HG03521 (cell line): ENCODE results near the gene IGF1R.

Experiments used
- ATAC-seq: cut with Tn5 transposase; IDR thresholded peaks from one replicate; pipeline ENCODE4 v1.9.1; 2021; ENCODE audit warnings: mild to moderate bottlenecking, moderate library complexity; ENCODE audit not compliant: unreplicated experiment

The IGF1R gene

DNA sequence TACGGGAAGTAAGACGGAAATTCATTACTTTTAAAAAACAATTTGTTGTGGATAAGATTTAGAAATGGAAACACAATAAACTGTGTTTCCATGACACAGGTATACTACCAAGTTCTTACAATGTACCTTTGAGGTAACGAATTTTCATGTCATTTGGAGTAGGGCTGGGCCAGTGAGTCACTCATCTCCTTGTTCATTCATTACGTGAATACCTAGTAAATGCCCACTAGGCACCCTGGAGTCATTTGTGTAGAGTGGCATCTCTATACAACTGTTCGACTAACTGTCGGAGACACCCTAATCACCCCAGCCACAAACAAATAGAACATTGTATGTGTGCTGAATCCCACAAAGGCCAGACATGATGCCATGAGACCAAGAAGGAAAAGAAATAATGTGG, 94.8 kb downstream of the IGF1R start:
- ATAC-seq = no peak

DNA sequence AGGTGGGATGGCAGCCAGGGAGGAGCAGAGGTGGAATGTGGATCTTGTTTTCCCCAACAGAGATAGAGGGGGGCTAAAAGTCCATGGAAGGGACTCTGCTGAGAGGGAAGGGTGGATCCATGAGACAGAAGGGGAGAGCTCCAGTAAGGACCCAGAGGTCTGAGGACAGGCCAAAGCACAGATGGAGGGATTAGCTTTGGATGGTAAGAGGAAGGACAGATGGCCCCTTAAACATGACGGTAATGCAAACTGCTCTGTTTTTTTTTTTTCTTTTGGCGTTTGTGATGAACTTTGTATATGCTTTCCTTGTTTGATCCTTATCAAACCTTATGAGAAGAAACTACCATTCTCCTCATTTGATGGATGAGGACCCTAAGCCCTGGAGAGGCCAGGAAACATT, 96.2 kb downstream of the IGF1R start:
- no peak for ATAC-seq

DNA sequence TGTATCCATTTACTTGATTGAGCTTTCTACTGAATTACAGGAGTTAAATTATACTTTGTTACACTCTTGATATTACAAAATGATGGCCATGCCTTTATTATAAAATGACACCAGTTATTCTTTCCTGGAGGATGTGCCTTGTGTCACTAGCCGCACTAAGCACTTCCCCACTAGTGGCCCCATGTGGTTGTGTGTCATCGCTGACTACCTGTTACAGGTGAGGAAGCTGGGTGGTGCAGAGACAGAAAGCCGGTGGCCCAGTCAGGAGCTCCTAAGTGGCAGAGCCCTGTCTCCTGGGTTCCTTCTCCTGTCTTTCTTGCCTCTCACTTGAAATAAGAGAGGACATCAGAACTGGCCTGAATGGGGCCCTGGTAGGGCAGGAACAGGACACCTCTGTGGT, 96.8 kb downstream of the IGF1R start:
- ATAC-seq = no peak

DNA sequence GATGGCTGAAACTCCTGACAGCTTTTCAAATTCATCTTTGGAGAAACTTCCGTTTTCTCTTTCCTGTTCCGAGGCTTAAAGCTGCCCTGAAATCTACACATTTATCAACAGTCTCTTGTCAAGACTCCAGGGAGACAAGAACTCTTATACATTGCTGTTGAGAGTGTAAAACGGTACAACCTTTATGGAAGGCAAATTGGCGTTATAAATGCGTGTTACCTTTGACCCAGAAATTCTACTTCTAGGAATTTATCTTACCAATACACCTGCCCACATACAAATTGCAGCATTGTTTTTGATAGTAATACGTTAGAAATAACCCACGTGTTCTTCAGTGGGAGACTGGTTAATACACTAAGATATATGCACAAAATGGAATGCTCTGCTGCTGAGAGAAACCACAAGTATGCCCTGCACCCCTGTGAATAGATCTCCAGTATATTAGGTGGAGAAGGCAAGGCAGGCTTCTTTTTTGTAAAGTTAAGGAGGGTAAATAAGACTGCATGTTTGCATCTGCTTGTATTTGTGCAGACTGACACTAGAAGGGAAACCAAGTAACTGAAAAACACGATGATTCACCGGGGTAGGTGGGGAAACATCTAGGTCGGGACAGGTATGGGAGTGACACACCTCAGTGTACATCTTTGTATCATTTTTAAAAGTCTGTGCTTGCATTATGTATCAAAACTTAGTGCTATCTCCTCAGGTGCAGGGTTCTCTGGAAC, 97.5 kb downstream of the IGF1R start:
- ATAC-seq = no peak

DNA sequence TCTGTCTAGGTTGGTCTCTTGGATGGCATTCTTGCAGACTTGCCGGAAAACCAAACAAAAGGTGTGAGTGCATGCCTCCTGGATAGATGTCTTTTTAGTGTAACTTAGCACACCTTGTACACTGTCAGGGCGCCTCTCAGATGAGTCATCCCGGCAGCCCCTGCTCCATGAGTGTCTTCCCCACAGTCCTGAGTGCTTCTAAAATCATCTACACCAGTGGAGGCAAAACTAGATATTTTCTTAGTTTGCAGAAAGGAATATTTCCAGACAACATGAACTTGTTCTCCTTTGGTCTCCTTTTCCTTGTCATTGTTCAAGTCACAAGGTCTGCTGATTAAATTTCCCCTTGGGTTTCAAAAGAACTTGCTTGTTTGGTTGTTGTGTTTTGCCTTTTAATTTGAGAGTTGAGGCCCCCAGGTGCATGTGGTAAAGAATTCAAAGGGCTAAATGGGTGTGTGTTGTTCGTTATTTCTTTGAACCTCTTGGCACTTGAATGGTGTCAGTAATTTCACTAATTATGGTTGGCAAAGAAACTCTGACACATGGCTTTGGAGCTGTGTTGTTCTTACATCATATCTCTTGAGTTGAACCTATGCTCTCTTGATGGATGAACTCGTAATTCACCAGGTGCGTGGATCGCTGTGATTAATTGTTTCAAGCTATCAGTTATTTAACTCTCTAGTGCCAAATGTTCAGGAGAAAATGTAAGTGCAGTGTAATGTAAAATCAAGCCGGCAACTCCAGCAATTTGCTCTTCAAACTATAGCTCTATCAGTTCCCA, 98.2 kb downstream of the IGF1R start:
- ATAC-seq = no peak

DNA sequence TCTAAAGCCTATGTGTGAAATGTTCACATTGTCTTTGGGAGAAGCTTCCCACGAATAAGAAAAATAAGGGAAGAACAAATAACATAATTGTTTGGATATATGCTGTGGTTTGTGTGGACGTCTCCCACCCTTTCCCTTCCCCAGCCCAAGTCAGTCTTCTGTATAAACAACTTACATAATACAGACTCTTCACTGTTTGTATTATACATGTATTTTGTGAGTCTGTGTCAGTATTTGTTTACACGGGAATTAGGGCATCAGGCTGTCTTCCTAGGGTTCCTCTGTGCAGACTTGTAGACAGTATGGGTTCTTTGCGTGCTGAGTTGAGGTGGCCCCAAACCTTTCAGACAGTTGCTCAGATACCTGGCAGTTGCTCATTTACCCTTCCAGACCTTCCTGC, 103.4 kb downstream of the IGF1R start:
- ATAC-seq = no peak

DNA sequence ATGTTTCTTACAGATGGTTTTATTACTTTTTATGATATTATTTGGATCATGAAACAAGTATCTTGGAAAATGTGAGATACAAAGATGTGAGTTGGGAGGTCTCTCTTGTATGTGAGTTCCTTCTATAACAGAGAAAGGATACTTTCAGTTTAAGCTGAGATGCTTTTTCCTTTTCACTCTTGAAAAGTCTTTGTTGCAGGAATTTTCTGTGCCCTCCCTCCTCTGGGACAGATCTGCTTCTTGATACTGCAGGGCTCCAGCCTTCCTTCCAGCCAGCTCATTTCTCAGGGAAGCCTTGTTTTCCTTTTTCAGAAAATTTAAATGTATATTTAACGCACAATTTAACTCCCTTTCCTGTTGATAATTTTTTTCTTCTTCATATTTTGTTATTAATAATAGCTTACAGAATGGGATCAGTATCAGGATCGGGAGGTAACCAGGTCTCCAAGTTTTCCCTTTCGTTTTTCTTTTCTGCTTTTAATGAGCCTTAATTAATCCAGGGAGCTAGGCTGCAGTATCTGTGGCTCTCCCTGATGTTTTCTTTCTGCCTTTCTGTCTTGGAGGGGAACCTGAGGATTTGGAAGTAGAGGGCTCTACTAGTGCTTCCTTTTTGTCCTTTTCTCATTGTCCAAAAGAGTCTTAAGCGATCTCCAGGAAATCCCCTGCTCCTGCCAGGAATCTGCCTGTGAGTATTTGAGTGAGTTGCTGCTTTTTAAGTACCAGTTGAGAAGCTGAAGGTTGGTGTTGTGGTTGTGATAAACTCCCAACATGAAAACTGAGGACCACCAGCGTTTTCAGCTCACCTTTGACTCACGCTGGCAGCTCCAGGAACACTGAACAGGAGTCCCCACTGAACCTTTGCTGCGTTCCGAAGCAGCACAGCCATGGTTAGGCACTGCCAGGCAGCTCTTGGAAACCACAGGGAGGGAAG, 105.7 kb downstream of the IGF1R start:
- ATAC-seq = no peak

DNA sequence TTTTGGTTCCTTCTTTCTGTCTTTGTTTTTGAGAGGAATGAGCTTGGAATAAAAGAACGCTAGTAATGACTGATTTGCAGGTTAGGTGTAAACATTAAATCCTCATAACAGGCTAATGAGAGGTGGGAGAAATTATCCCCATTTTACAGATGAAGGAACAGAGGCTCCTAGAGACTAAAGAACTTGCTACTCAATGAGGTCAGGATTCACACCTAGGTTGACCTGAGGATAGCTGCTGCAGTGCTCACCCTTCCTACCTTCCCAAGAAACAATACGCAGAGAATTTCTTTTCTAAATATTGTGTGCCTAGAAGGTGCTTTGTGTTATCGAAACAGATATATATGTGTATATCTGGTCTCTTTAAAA, 106.3 kb downstream of the IGF1R start:
- no peak for ATAC-seq

DNA sequence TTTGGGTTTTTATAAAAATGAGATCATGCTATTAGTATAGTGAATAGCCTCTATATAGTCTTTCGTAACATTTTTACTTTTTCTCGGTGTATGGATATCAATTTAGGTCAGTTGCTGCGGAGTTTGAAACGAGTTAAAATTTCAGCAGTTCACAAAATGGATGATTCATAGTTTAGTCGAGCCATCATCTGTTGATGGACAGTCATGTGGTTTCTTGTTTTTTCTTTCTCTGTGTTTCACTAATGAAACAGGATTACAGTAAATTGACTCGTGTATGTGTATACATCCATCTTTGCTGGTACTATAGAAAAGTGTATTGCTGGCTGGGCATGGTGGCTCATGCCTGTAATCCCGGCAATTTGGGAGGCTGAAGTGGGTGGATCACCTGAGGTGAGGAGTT, 106.8 kb downstream of the IGF1R start:
- no peak for ATAC-seq

DNA sequence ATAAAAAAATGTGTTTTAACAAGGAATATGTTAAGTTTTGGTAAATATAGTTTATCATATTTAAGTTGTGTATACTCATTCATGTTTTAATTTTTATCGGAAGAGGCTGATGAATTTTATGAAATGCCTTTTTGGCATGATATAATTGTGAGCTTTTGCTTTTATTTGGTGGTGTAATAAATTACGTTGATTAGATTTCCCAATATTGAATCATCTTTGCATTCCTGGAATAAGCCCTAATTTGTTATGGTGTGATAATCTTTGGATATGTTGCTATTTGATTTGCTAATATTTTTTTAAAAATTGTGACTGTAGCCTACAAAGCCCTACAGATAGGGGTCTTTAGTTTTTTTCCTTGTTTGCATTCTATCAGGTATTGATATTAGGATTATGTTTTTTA, 107.4 kb downstream of the IGF1R start:
- no peak for ATAC-seq

DNA sequence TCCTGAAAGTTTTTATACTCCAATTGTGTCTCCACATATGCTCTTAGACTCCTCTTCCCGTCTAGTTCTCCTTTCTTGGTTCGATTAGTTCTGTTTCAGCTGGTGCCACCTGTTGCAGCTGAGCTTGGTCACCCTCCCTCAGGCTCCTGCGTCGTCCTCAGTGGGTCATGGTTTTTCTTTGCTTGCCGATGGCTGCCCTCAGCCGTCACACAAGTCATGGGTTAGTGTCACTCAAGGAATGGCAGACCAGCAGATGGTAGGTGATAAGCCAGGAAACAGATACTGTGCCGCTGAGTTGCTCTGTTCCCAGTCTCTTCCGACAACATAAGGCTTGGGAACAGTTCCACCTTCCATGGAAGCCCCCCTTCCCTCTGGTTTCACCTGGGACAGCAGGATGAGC, 109.9 kb downstream of the IGF1R start:
- ATAC-seq = no peak

DNA sequence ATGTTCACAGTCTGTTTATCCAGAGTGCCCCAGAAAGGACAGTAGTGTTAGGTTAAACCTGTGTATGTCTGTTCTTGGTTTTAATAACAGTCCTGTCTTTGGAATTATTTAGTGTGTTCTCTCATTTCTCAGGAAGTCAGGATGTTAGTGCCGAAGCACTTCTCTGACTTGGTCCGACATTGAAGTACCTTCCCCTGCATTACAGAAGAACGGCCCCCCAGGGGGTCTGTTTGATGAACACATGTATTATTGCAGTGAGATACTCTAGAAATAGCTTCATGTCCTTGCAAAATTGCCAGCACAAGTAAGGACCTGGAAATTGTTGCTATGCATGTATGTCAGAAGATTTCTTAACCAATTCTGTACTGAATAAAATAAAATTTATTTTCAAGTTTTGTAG, 110.9 kb downstream of the IGF1R start:
- ATAC-seq = no peak

DNA sequence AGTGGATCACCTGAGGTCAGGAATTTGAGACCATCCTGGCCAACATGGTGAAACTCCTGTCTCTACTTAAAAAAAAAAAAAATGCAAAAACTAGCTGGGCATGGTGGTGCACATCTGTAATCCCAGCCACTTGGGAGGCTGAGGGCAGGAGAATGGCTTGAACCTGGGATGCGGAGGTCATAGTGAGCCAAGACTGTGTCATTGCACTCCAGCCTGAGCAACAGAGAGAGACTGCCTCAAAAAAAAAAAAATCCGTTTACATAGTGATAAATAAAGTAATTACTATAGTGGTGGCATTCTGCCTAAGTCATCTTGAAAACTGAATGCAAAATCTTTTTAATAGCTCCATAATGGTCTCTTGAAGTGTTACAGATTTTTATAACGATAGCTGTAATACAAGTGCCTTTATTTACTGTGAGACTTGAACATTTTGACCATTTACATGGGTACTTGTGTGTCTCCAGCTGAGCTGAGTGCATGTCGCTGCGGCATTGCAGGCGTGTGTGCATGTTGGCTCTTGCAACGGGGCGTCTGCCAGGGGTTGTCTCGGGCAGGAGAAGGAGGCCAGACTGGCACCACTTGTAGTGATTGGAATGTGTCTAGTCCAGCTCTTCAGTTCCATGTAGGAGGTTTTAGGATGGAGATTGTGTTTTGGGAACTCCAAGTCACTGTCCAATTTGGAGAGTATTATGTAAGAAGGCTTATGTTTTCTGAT, 111.9 kb downstream of the IGF1R start:
- ATAC-seq = no peak

DNA sequence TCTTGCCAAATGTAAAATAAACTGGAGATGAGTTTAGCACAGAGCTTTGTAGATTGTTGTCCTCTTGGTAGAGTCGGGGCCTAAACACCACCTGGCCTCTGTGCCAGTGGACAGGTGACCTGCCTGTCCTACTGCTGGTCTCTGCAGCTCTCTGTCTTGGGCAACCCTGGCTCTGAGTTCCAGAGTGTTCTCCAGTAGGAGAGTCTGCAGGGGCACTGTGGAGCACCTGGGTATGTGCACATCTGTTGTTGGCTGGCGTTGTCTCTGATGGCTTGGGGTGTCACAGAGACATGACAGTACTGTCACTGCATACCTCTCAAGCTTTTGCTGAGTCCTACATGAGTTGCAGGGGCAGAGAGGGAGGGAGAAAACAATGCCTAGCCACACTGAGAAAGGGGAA, 112.6 kb downstream of the IGF1R start:
- no peak for ATAC-seq

DNA sequence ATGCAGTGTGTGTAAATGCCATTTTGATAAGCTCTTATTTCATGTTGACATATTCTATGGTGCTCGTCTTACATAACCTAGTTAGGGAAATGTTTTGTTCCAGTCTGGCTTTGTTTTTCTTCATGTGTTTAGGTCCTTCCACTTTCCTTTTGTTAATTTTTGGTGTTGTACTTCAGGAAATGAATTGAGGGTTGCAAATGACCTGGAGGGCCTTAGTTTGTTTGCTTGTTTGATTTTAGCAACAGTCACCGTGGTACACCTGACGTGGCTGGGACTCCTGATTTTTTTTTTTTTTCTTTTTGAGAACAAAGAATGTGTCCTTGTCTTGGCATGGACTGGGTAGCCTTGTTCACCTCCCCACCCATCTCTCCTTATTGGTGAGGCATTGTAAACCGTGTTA, 114.8 kb downstream of the IGF1R start:
- ATAC-seq = no peak

DNA sequence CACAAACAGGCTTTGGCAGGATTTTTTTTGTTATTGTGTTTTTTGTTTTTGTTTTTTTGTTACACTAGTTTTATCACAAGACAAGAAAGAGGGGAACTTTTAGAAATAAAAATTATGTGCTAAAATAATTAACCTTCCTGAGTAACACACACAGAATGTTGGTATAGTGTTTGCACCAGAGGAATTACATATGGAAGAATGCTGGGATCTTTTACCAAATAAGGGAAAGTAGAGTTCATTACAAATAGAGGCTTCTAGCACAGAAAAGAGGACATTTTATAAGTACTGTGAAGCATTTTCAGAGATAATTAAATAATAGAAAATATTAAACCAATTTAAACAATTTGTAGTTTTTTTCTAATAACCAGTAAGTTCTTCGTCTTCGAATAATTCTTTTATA, 116.0 kb downstream of the IGF1R start:
- no peak for ATAC-seq

DNA sequence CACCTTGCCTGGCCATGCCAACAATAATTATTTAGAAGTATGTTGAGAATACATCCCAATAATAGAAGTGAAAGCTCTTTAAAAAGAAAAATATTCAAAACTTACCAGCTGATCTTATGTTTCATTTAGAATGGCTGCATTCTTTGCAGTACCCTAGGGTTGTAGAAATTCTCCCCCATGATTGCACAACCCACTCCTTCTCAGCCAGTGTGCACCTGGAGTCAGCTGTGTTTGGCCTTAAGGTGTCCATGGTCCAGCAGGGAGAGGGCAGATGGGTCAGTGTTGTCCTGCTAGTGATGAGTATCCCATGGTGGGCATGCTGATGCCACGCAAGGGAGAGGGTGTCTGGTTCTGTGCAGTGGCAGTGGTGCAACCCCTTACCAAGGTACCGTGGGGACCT, 117.3 kb downstream of the IGF1R start:
- ATAC-seq = no peak

DNA sequence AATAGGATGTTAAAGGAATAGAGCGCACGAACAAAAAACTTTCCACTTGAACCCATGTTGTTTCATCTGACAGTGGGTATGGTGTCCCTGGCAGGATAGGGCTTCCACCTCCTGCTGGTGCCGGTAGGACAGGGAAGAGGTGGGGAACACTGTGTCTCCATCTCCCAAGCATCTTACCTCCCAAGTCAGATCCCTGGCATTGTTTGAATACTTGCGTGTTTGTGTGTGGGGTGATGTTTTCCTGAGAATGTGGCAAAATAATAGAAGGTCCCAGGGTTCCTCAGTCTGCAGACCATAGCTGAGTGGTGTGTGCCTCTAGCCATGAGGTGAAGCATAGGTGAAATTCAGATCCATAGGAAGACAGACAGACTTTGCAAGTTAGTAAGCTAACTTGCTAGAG, 119.4 kb downstream of the IGF1R start:
- no peak for ATAC-seq

DNA sequence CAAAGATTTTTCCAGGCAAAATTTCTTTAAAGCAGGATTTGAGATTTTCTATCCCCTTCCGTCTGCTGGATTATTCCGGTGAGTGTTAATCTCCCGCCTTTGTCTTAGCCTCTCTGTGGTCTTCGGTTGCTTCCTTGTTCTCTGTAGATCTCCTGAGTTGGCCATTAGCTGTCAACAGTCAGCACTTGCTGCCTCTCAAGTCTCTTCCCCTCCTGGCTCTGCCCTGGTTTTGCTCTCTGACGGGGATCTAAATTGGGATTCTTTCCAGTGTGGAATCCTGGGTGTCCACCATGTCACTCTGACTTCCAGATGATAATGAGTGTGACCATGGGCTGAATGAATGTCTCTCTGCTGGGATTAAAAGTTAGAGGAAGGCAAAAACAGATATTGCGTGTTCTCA, 121.5 kb downstream of the IGF1R start:
- ATAC-seq = no peak

DNA sequence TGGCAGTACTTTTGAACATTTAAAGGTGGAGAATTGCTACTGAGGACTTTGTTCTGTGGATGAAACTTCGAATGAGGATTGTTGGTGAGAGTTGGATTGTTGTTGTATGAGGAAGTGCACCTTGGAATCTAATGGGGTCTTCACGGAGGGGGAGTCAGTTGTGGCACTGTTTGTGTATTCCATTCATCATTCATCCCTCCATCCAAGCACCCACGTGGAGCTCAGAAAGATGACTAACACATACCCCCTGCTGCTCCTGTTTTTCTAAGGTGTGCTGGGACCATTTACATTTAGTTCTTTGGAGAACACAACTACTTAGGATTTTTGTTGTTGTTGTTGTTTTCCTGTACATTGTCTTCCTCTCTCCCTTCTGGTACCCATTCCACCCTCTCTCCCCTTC, 122.6 kb downstream of the IGF1R start:
- ATAC-seq = no peak

DNA sequence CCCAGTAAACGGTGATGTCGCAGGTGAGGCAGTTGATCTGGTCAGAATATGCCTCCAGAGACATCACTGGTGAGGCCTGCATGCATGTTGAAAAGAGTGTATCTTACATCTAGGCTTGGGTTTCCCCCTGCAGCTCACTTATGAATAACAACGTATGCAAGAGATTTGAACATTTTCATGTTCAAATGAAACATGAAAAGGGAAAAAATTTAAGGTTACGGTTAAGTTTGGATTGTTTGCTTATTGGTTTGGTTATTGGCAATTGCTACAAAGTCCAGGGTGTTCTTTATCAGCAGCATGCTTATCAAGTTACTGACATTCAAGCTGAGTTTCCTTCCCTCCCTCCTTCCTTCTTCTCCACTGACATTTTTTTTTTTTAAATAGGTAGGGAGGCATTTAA, 123.2 kb downstream of the IGF1R start:
- no peak for ATAC-seq
